ENCODE results near the gene CAPN15.
"Not testable (repeated sequence)": the region's sequence is repeated elsewhere in the genome, so short reads cannot be mapped to it uniquely, and the experiment has no call there.

The CAPN15 gene

DNA sequence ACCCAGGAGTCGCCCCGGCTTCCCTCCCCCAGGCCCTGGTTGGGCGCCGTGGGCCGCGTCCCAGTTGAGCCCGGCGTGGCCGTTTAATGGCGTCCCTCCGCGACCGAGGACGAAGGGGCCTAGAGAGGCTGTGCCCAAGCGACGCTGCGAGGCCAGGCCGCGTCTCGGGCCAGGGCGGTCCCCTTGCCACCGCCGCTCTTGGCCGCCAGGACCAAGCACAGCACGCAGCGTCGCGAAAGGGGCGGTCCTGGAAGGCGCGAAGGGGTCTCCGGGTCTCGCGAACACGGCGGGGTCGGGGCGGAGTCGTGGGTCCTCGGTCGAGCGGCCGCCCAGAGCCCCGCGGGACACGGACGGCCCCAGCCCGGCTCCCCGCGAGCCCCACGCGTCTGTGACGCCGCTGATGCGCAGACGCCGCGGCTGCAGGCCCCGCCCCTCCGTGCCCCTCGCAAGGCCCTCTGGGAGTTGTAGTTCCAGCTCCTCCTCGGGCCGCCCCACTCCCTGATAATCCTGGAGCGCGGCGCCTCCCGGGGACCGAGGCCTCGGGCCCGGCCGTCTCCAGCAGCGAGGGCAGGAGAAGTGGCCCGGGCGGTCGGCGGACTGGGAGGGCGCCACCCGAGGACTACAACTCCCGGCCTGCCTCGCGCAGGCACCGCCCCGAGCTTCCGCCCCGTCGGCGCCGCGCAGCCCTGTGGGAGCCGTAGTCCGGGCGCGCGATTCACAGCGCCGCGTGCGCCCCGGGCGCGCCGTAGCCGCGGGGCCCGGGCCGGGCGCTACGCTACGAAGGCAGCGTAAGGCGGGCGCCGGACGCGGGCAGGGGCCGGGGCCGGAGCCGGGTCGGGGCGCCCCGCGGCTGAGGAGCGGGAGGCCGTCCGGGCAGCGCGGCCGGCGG lies at the start of gene CAPN15:
Gene CAPN15, plus strand, starts transcription at position 698 of the 889 bp plus-strand sequence. CDS start 19,127 bp downstream, outside the sequence.
- peak; percentile 94 for DNase-seq (ENCODE audit: low spot score)

GRCh38 chr16:478287-478686 lies 49.2 kb upstream of the CAPN15 start:
- DNase-seq (ENCODE audit: low spot score) = not testable (repeated sequence)

GRCh38 chr16:482468-483185 lies 44.9 kb upstream of the CAPN15 start:
- no peak for DNase-seq (ENCODE audit: low spot score)

DNA sequence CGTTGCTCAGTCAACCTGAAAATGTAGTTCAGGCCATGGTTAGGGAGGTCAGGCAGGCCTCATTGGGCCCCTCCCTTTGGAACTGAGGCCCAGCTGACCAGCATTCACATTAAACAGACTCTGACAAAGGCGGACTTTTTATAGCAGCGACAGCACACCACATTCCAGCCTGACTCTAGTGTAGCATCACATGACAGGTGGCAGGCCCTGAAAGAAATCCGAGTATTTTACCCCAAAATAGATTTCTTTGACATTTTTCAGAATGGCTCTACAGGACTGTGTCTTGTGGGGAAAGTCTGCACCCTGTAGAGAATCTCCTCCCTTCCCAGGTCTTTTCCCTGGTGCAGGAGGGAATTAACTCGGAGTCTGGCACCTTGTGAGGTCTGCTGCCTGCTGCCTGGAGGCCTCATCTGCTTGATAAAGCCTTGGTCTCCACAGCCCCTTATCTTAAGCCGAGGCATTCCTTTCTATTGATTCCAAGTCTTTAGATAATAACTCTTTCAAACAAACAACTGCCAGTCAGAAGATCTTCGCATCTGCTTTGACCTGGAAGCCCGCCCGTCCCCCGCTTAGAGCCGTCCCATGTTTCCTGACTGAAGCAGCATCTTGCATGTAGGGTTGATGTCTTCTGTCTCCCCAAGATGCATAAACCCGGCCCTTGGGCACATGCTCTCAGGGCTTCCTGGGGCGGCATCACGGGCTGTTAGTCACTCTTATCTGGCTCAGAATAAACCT lies 44.0 kb upstream of the CAPN15 start:
- DNase-seq (ENCODE audit: low spot score) = peak; percentile 76

DNA sequence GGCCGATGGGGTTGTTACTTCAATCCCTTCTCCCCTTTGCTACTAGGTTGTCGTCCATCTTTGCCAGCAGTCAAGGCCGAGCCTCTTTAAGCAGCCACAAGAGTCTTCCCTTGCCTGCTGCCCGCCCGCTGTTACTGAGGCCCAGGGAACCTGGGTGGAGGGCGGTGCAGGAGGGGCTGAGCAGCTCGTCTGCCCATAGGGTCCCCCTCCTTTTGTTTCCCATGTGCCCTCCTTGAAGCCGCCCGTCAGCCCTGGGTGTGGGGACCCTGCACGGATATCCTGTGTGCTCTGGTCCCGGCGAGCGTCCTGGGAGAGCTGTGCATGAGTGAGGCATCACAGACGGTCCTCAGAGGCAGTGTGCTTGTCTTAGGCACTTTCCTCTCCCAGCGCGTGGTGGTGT lies 37.9 kb upstream of the CAPN15 start:
- DNase-seq (ENCODE audit: low spot score) = no peak

GRCh38 chr16:490768-491167 lies 36.7 kb upstream of the CAPN15 start:
- DNase-seq (ENCODE audit: low spot score) = no peak

DNA sequence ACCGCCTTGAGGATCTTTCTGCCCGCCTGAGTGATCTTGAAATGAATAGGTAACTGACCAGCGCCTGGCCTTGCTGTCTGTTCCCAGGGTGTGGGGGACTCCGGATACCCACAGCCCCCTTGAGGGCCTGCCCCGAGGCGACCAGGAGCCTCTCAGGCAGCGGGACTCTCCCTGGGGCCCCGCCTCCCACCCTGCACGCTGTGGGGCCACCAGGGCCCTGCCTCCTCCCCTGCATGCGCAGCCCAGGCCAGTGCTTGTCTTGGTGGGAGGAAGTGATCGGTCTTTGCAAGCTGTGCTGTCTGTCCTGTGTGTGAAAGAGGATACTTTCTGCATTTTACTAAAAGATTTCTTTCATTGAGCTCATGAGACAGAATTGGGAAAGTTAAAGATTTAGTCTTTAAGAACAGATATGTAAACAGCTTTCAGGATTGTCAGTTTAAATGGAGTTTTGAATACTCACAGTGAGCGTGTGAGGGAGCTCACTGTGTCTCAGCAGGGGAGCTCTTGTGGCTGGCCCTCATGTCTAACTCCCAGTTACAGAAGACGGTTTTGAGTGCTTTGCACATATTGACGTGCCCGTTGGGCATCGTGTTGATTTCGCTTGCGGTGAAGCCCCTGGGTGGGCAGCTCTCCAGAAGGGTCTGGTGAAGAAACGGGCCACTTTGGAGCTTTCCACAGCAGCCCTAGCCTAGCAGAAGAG lies 36.1 kb upstream of the CAPN15 start:
- no peak for DNase-seq (ENCODE audit: low spot score)

DNA sequence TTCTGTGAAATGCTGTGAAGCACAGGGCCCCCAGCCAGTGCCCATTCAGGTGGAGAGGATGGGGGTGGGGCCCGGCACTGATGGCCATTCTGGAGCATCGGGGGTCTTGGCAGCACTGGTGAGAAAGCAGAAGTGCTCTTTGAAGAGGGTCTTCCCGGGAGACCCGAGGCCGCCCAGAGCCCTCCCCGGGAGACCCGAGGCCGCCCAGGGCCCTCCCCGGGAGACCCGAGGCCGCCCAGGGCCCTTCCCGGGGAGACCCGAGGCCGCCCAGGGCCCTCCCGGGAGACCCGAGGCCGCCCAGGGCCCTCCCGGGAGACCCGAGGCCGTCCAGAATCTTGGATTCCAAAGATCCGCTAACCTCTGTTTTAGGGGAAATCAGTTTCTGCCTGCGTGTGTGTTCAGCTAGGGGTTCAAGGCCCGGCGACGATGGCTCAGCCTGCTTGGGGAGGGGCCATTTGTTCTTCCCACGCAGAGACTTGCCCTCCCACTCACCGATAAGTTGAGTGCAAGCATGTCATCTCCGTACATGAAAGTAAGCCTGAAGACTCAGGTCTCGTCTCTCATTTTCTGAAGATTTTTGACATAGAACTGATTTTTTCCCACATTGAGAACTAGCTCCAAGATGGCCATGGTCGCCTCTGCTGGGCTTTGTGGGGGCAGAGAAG lies 35.2 kb upstream of the CAPN15 start:
- no peak for DNase-seq (ENCODE audit: low spot score)

DNA sequence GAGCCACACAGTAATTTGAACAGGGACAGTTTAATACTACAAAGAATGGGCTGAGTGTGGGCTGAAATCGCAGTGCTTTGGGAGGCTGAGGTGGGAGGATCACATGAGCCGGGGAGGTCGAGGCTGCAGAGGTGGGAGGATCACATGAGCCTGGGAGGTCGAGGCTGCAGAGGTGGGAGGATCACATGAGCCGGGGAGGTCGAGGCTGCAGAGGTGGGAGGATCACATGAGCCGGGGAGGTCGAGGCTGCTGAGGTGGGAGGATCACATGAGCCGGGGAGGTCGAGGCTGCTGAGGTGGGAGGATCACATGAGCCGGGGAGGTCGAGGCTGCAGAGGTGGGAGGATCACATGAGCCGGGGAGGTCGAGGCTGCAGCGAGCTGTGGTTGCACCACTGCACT lies 32.8 kb upstream of the CAPN15 start:
- DNase-seq (ENCODE audit: low spot score) = not testable (repeated sequence)

DNA sequence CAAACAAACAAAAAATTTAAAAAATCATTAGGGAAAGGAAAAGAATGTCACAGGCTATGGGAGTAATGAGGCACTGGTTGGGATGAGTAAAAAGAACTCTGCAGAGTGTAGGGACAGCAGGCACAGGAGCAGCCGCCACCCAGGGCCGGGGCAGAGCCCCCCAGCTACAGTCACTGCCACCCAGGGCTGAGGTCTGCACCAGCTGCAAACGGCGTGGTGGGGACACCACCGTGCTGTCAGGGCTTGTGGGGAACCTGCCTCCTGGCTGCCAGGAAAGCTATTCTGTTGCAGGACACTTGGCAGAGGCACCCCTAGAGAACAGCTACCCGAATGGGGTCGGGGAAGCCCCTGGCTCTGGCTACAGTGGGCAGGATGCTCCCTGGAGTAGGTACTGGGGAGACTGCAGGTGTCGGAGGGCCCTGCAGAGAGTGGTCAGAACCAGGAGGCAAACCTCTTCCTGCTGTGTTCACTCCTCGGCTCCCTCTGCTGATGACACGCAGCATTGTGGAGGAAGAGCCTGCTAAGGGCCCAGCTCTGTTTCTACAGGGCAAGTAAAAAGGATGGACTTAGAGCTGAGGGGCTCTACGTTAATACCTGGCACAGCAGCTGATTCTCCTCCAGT lies 32.3 kb upstream of the CAPN15 start:
- DNase-seq (ENCODE audit: low spot score) = peak; percentile 78

DNA sequence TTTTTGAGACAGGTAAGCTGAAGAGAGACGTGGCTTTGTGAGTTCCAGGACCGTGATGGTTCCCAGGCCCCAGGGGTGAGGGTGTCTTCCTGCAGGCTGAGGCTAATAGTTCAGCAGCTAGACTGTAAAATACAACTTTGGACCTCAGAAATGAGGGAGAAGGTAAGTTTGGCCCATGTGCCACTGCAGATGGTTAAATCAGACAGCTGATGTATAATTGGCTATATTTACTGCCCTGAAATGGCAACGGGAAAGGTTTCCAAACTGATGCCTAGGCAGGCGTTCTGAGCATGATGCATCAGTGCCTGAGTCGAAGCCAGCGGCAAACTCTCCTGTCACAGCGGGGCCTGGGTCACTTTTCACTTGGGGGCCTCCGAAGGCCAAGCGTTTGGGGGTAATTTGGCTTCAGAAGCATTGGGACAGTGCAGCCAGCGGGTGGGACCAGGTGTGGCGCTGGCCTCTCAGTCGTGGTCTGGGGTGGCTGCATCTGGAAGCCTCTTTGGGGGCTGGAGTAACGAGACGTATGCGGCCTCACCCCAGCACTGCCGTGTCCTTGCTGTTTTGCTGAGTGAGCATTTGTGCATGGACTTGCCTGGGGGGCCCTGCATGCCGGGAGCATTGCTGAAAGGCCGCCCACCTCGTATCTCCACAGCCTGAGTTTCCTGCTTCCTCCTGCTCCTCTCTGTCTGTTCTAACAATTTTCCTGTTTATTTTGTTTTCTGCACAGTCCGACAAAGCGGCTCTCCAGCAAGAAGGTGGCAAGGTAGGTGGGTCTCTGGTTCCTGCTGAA lies 31.2 kb upstream of the CAPN15 start:
- no peak for DNase-seq (ENCODE audit: low spot score)

DNA sequence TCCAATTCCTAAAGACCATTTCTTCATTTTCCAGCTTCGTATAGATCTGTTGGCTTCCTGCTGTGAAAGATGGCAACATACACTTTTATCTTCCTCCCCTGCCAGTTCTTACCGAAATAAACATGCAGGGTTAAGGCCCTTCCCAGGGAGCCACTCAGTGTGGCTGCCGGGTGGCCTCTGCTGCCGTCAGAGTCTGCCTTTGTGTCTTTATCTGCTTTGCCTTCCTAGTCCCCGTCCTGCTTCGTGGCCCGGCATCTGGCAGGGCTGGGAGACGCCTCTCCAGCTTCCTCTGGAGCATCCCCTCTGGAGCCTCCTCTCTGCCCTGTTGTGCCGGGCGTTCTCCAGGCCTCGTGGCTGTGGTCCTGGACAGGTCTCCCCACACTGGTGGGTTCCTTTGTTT lies 30.3 kb upstream of the CAPN15 start:
- DNase-seq (ENCODE audit: low spot score) = no peak

- no peak for DNase-seq (ENCODE audit: low spot score)
Measured at GRCh38 chr16:499924-500323, 27.6 kb upstream of the CAPN15 start.

DNA sequence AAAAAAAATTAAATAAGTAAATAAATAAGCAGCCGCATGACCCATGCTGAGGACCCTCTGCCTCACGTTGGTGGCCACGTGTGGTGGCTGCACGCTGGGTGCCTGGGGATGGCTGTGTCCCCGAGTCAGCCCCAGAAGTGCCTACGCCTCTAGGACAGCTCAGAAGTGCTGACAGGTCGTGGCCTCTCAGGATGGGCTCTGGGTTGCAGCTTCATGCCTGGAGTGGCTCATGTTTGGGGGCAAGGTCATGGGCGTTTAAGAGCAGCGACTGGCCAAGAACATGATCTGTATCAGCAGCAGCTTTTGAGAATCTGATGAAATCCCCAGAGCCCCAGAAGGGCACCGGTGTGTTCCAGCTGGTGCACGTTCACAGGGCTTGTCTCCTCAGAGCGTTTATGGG lies 26.8 kb upstream of the CAPN15 start:
- DNase-seq (ENCODE audit: low spot score) = no peak

DNA sequence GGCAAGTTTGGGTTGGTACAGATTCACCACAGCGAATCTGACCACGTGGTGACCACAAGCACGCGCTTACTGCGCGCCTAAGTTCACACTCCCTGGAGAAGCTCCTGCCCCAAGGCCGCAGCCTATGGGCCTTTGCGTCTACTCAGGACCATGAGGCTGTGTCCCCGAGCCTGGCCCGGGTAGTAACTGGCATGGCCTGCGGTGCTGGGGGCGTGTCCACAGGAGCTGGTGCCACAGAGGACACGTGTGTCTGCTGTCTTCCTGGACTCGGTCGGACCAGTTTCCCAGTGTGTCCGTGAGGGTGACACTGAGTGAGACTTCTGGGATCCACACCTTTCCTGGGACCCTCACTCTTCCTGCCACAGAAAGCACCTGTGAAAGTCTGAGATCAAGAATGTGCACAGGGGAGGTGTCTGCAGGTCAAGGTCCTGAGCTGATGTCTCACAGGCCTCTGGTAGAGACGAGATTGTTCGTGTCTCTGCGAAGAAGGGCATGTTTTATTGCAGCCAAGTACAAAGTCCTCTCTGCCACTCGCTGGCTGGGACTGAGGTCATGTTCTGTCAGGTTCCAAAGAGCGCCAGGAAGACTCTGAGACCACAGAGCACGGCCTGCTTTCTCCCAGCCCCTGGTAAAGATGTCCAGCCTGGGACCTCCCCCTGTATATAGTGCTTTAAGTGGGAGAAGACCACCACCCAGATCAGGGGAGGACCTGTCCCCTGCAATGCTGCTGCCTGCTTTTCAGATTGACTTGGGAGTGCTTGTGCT lies 25.2 kb upstream of the CAPN15 start:
- DNase-seq (ENCODE audit: low spot score) = no peak

DNA sequence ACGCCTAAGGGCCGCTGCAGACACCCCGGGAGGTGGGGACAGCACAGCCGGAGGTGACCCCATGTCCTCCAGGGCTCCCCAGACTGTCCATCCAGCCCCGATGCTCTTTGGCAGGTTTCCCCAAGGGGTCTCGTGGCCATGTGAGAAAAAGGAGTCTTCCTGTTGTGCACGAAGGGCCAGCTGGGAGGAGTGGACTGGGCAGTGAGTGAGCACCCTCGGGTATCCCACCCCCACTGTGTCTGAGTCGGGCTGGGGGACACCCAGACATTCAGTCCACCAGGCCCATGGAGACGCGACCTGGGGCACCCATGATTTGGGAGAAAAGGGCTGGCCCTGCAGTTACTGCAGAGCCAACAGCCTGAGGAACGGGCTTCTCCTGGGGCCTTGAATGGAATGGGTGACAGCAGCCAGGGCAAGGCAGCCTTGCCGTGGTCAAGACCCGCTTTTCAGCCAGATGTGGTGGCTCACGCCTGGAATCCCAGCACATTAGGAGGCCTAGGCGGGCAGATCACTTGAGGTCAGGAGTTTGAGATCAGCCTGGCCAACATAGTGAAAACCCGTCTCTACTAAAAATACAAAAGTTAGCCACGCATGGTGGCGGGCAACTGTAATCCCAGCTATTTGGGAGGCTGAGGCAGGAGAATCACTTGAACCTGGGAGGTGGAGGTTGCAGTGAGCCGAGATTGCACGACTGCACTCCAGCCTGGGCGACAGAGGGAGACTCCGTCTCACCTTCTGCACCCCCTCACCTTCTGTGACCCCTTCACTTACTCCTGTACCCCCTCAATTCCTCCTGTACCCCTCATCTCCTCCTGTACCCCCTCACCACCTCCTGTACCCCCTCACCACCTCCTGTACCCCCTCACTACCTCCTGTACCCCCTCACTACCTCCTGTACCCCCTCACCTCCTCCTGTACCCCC lies 24.1 kb upstream of the CAPN15 start:
- no peak for DNase-seq (ENCODE audit: low spot score)

GRCh38 chr16:505479-506245 lies 21.9 kb upstream of the CAPN15 start:
- DNase-seq (ENCODE audit: low spot score) = no peak

- DNase-seq (ENCODE audit: low spot score) = no peak
Measured at GRCh38 chr16:506246-506546, 21.3 kb upstream of the CAPN15 start.

Measured in D341Med (cell line).